NCI-H1092 (cell line): ENCODE results near the gene ELOVL1.
A peak's percentile ranks its signal among the peaks of the same experiment; 100 is the strongest.
"Not testable (repeated sequence)": the region's sequence is repeated elsewhere in the genome, so short reads cannot be mapped to it uniquely, and the experiment has no call there.

Experiments used
- DNase-seq: peaks from one replicate; lab custom pipeline; 2025; lab: John Stamatoyannopoulos, UW

The ELOVL1 gene

GRCh38 chr1:43381612-43382011 lies 13.8 kb upstream of the ELOVL1 start:
- no peak for DNase-seq

- no peak for DNase-seq
Observed at GRCh38 chr1:43379476-43379875, 11.7 kb upstream of the ELOVL1 start.

GRCh38 chr1:43377831-43378230 lies 10.0 kb upstream of the ELOVL1 start:
- DNase-seq = no peak

- no peak for DNase-seq
Observed at GRCh38 chr1:43376723-43377235, 9.0 kb upstream of the ELOVL1 start.

- DNase-seq = no peak
Observed at GRCh38 chr1:43373066-43373940, 5.5 kb upstream of the ELOVL1 start.

- no peak for DNase-seq
Observed at GRCh38 chr1:43372172-43372571, 4.4 kb upstream of the ELOVL1 start.

- DNase-seq = no peak
Observed at GRCh38 chr1:43370564-43370963, 2.8 kb upstream of the ELOVL1 start.

- not testable (repeated sequence) for DNase-seq
Observed at GRCh38 chr1:43369779-43370178, 2.0 kb upstream of the ELOVL1 start.

GRCh38 chr1:43368646-43369020 lies 822 bp upstream of the ELOVL1 start:
- no peak for DNase-seq

- DNase-seq = no peak
Observed at GRCh38 chr1:43367026-43367903, 546 bp downstream of the ELOVL1 start.

GRCh38 chr1:43366601-43367025 lies 1.2 kb downstream of the ELOVL1 start:
- no peak for DNase-seq

GRCh38 chr1:43366179-43366578 lies 1.6 kb downstream of the ELOVL1 start:
- DNase-seq = no peak

GRCh38 chr1:43365678-43366077 lies 2.1 kb downstream of the ELOVL1 start:
- no peak for DNase-seq

GRCh38 chr1:43363935-43364525 lies 3.8 kb downstream of the ELOVL1 start:
- no peak for DNase-seq

GRCh38 chr1:43363283-43363934 lies 4.4 kb downstream of the ELOVL1 start:
- no peak for DNase-seq

- DNase-seq = no peak
Observed at GRCh38 chr1:43360616-43361015, 7.2 kb downstream of the ELOVL1 start.

- DNase-seq = no peak
Observed at GRCh38 chr1:43359696-43360095, 8.1 kb downstream of the ELOVL1 start.

GRCh38 chr1:43358746-43359693 lies 8.8 kb downstream of the ELOVL1 start, which contains the start of gene CDC20:
TSS of gene CDC20 (plus strand) at chr1:43358981. CDS start at chr1:43359216, 235 bp downstream.
- DNase-seq = peak; percentile 99

GRCh38 chr1:43358121-43358745 lies 9.6 kb downstream of the ELOVL1 start:
- DNase-seq = peak; percentile 17

GRCh38 chr1:43357251-43357650 lies 10.6 kb downstream of the ELOVL1 start:
- no peak for DNase-seq
